Dendritic cell treated with granulocyte-macrophage colony-stimulating factor and Interleukin-4, amounts not matched to agents 40 ng/mL and 50 ng/mL, for 4 days (primary cell): ENCODE measurements around the gene NFYC.

Experiments
- H3K27ac Mint-ChIP-seq: one replicate; pipeline ENCODE4 v1.8.0; 2022; ENCODE audit warnings: mild to moderate bottlenecking, mixed read lengths
- H3K27me3 Mint-ChIP-seq: one replicate; pipeline ENCODE4 v1.8.0; 2022; ENCODE audit warnings: mild to moderate bottlenecking, mixed read lengths
- H3K36me3 Mint-ChIP-seq: one replicate; pipeline ENCODE4 v1.8.0; 2022; ENCODE audit warnings: low read depth, mixed read lengths
- H3K4me1 Mint-ChIP-seq: one replicate; pipeline ENCODE4 v1.8.0; 2022; ENCODE audit warnings: low read depth, mixed read lengths
- H3K4me3 Mint-ChIP-seq: one replicate; pipeline ENCODE4 v1.8.0; 2022; ENCODE audit warnings: mild to moderate bottlenecking, moderate library complexity, mixed read lengths
- H3K9me3 Mint-ChIP-seq: one replicate; pipeline ENCODE4 v1.8.0; 2022; ENCODE audit warnings: mixed read lengths
- intact Hi-C: fragments of 100-400 bp; cut with micrococcal nuclease; formaldehyde crosslinking; loops from one replicate; pipeline ENCODE4 v1.15.0; 2022

NFYC gene

DNA sequence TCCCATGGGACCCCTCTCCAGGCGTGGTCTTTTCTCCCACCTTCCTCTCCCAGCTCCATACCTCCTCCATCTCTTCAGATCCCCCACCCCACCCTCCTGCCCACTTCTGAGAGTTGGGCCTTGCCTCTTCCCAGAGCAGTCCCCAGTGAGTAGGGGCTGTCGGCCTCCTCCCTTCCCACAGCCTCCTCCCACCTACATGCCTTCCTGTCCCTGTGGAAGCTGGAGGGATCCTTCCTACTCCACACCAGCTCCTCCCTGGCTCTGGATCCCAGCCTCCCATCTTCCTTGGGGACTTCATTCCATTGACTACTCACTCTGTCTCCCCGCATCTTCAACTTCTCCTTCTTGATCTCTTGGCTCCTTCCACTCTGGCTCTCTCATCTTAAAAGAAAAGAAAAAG, 116.9 kb downstream of the NFYC start:
- H3K4me3 Mint-ChIP-seq = no peak overlapping the region
- no peaks in the 10 kb centered on the region for H3K36me3 Mint-ChIP-seq
- intact Hi-C loops = no loop called here
- H3K4me1 Mint-ChIP-seq = peaks cover 37% of the 10 kb centered on the region
- peaks cover 10% of the 10 kb centered on the region for H3K9me3 Mint-ChIP-seq
- peaks cover 35% of the 10 kb centered on the region for H3K27me3 Mint-ChIP-seq
- peak overlapping the region; percentile 81 for H3K27ac Mint-ChIP-seq

DNA sequence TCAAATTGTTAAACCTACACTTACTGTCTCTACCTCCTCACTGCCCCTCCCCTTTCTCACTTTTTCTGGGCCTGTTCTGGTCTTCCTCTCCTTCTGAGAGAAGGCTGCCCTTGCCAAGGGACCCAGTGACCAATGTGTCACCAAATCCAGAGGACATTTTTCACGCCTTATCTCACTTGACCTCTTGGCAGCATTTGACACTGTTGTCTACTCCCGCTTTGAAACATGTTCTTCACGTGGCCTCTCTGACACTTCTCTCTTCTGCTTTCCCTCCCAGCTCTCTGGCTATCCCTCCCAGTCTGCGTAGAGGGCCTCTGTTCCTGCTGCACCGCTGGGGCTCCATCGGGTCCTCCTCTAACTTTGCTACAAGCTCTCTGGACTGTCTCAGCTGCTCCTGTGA, 117.4 kb downstream of the NFYC start:
- Mint-ChIP-seq H3K9me3 (peaks cover 10% of the 10 kb centered on the region), H3K36me3 (no peaks in the 10 kb centered on the region), H3K27me3 (peaks cover 36% of the 10 kb centered on the region), H3K27ac (peak overlapping the region; percentile 81), H3K4me3 (no peak overlapping the region), H3K4me1 (peaks cover 32% of the 10 kb centered on the region)
- intact Hi-C loops = no loop called here

DNA sequence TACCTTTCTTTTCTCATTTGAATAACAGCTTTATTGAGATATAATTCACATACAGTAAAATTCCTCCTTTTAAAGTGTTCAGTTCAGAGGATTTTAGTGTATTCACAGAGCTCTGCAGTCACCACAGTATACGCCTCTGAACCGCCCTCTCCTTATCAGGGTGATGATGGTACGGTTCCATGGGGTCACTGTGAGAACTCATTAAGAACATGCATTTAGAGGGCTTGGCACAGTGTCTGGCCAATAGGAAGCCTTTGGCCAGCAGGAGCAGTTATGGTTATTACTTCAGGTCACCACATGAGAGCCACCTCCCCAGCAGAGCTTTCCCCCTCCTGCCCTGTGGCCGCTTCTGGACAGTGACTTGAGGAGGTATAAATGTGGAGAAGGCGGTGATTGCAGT, 119.4 kb downstream of the NFYC start:
- H3K4me3 Mint-ChIP-seq = no peak overlapping the region
- peaks cover 10% of the 10 kb centered on the region for H3K9me3 Mint-ChIP-seq
- intact Hi-C loops = no loop called here
- H3K36me3 Mint-ChIP-seq = no peaks in the 10 kb centered on the region
- peaks cover 32% of the 10 kb centered on the region for H3K4me1 Mint-ChIP-seq
- no peak overlapping the region for H3K27ac Mint-ChIP-seq
- H3K27me3 Mint-ChIP-seq = peaks cover 38% of the 10 kb centered on the region

DNA sequence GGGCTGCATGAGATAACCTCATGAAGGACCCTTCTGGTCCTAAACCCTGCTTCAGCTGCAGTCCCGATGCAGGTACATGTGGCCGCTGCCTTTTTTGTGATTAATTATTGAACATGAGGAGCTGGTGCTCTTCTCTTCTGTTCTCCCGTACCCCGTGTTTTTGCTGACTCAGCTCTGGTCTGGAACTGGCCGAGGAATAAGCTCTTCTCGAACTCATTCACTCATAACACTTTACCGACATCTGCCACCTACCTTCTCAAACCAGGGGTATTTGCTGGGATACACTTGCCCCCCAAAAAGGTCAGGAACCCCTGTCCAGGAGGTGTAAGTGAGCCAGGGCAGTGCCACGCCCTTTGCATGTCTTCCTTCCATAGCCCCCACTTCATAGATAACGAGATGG, 123.9 kb downstream of the NFYC start:
- H3K4me3 Mint-ChIP-seq = no peak overlapping the region
- intact Hi-C loops = no loop called here
- H3K4me1 Mint-ChIP-seq = peaks cover 20% of the 10 kb centered on the region
- H3K27ac Mint-ChIP-seq = no peak overlapping the region
- H3K9me3 Mint-ChIP-seq = no peaks in the 10 kb centered on the region
- H3K36me3 Mint-ChIP-seq = no peaks in the 10 kb centered on the region
- H3K27me3 Mint-ChIP-seq = peaks cover 67% of the 10 kb centered on the region

DNA sequence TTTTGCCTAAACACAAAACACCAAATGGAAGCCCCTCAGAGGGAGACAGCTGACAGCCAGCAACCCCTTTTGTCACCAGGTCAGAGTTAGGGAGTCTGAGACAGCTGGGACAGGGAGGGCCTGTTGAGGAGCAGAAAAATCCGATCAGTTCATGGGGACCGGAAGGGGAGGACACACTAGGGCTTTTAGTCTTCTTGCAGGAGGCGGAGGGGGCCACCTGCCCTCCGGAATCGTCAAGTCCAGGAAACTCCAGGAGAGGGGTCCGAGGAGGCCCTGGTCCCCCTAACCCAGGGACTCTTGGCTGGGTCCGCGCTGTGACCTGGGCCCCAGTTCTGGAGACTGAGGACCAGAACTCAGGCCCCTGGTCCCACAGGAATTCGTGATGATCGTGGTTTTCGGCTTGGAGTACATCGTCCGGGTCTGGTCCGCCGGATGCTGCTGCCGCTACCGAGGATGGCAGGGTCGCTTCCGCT, 126.3 kb downstream of the NFYC start:
- H3K9me3 Mint-ChIP-seq = no peaks in the 10 kb centered on the region
- peak overlapping the region; percentile 75 for H3K4me3 Mint-ChIP-seq
- peak overlapping the region; percentile 30 for H3K27ac Mint-ChIP-seq
- peaks cover 17% of the 10 kb centered on the region for H3K4me1 Mint-ChIP-seq
- no peaks in the 10 kb centered on the region for H3K36me3 Mint-ChIP-seq
- intact Hi-C loops = no loop called here
- peaks cover 56% of the 10 kb centered on the region for H3K27me3 Mint-ChIP-seq

DNA sequence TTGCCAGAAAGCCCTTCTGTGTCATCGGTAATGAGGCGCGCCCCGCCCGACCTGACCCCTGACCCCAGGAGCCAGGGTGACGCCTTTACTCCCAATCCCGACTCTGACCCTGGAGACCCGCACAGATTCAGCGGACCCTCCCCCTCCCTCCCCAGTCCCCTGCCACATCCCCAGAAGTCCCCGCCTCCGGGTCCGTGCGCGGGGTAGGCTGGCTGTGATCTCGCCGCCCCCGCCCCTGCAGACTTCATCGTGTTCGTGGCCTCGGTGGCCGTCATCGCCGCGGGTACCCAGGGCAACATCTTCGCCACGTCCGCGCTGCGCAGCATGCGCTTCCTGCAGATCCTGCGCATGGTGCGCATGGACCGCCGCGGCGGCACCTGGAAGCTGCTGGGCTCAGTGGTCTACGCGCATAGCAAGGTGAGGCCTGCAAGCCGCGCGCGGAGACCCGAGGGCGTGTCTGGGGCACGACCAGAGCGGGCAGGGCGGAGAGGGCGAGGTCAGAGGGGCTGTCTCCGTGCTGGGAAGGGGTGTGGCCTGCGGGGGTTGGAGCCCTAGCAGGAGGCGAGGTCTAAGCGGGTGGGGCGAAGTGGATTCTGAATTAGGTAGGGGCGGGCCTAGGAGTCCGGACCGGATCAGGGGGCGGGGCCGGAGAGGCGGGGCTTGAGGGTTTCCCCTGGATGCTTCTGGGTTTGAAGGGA, 126.9 kb downstream of the NFYC start:
- peak overlapping the region; percentile 30 for H3K27ac Mint-ChIP-seq
- peaks cover 50% of the 10 kb centered on the region for H3K27me3 Mint-ChIP-seq
- intact Hi-C loops = no loop called here
- H3K36me3 Mint-ChIP-seq = no peaks in the 10 kb centered on the region
- peaks cover 17% of the 10 kb centered on the region for H3K4me1 Mint-ChIP-seq
- H3K9me3 Mint-ChIP-seq = no peaks in the 10 kb centered on the region
- peak overlapping the region; percentile 75 for H3K4me3 Mint-ChIP-seq

DNA sequence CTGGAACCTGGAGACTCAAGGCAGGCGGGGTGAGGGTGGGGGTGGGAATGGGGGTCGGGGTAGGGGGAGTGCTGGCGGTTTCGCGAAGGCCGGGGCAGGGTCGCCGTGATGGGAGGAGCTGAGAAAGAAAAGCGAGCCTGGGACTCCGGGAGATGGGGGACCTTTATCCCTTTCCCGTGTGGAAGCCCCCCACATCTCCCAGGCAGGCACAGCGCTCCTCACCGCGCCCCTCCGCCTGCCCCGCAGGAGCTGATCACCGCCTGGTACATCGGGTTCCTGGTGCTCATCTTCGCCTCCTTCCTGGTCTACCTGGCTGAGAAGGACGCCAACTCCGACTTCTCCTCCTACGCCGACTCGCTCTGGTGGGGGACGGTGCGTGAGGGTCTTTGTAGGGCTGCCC, 127.6 kb downstream of the NFYC start:
- H3K36me3 Mint-ChIP-seq = no peaks in the 10 kb centered on the region
- peak overlapping the region; percentile 18 for H3K4me3 Mint-ChIP-seq
- H3K27ac Mint-ChIP-seq = no peak overlapping the region
- no peaks in the 10 kb centered on the region for H3K9me3 Mint-ChIP-seq
- peaks cover 17% of the 10 kb centered on the region for H3K4me1 Mint-ChIP-seq
- H3K27me3 Mint-ChIP-seq = peaks cover 49% of the 10 kb centered on the region
- intact Hi-C loops = no loop called here

DNA sequence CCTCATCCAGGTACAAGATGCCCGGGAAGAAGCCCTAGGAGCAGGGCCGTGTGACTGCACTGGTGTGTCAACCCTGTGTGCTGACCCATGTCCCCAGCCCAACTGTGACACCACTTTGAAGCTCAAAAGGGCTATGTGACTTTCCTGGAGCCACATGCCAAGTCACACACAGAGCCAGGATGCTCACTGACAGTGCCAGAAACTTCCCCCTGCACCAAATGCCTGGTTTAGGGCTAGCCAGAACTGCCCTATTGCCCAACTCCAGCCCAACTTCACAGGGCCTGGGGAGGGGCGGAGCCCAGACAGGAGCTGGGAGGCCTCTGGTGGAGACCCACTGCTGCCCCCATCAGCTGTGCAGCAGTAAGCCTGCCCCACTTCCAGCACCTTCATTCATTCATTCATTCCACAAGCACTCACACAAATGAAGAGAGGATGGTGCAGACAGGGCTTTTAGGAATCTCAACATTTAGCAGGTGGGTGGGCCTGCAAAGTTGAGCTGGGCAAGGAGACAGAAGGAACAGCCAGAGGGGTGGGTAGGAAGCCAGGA, 128.8 kb downstream of the NFYC start:
- H3K9me3 Mint-ChIP-seq = no peaks in the 10 kb centered on the region
- H3K27ac Mint-ChIP-seq = no peak overlapping the region
- H3K4me3 Mint-ChIP-seq = no peak overlapping the region
- intact Hi-C loops = no loop called here
- H3K36me3 Mint-ChIP-seq = no peaks in the 10 kb centered on the region
- H3K27me3 Mint-ChIP-seq = peaks cover 48% of the 10 kb centered on the region
- peaks cover 23% of the 10 kb centered on the region for H3K4me1 Mint-ChIP-seq
